ENCODE measurements around the gene RPP25. TPM values are rescaled to one million over a fixed set of nuclear protein-coding genes. Genes with fewer than 3 reads are reported as not detected.

RPP25 gene
- total RNA-seq, 1 experiment from 2014 or later, result 31.3 TPM

- TF ChIP-seq RORB (CRISPR knock-in tag; IDR thresholded peaks at IDR 0.05), result no peak
- 0 out of 2 replicates have a peak, but pooled peaks have one; percentile 18 for TF ChIP-seq AFF4 (CRISPR knock-in tag; IDR thresholded peaks at IDR 0.05; ENCODE audit: borderline replicate concordance)
- no peak for TF ChIP-seq ATF6 (CRISPR knock-in tag; IDR thresholded peaks at IDR 0.05)
- TF ChIP-seq ZSCAN18 (CRISPR knock-in tag; IDR thresholded peaks at IDR 0.05), result no peak
- TF ChIP-seq PRDM15 (CRISPR knock-in tag; IDR thresholded peaks at IDR 0.05), result no peak
- TF ChIP-seq OVOL2 (CRISPR knock-in tag; IDR thresholded peaks at IDR 0.05; ENCODE audit: borderline replicate concordance), result no peak
- no peak for TF ChIP-seq ZNF317 (CRISPR knock-in tag; IDR thresholded peaks at IDR 0.05; ENCODE audit: borderline replicate concordance, low read depth)
- no peak for TF ChIP-seq TP53 (CRISPR knock-in tag; IDR thresholded peaks at IDR 0.05)
- TF ChIP-seq ZNF219 (CRISPR knock-in tag; IDR thresholded peaks at IDR 0.05; ENCODE audit: borderline replicate concordance), result no peak
Observed at GRCh38 chr15:74956648-74957475, at the start of gene RPP25 (continued).

GRCh38 chr15:75002398-75002797, 45.8 kb upstream of the RPP25 start:
- Mint-ChIP-seq H3K4me1 (0 out of 2 replicates have a peak, but pooled peaks cover 2% of the 10 kb centered on the region), H3K27ac (no peak overlapping the region), H3K27me3 (ENCODE audit: low read depth) (no peaks in the 10 kb centered on the region), H3K9me3 (no peaks in the 10 kb centered on the region), H3K4me3 (no peak overlapping the region), H3K36me3 (peaks cover 32% of the 10 kb centered on the region)
- no peak for DNase-seq (ENCODE audit: low spot score)
- ChIA-PET POLR2A (no interaction called here), CTCF (interaction anchor here (0.6 to 0.7 kb wide), 4 partner anchors 28 to 378 kb away, joined by 3 to 4 read pairs (median 4); no protein-coding TSS in a partner anchor)
- ATAC-seq, result no peak
- TF ChIP-seq ZNF532 (CRISPR knock-in tag; IDR thresholded peaks at IDR 0.05; ENCODE audit: borderline replicate concordance), result no peak
- TF ChIP-seq ZNF416 (CRISPR knock-in tag; IDR thresholded peaks at IDR 0.05), result no peak
- TF ChIP-seq ZNF263 (CRISPR knock-in tag; IDR thresholded peaks at IDR 0.05; ENCODE audit: low read depth), result no peak
- no peak for TF ChIP-seq FOXP1 (CRISPR knock-in tag; IDR thresholded peaks at IDR 0.05; ENCODE audit: borderline replicate concordance)
- no peak for TF ChIP-seq MLX (CRISPR knock-in tag; IDR thresholded peaks at IDR 0.05)

Measured in WTC11 (cell line).